A549 (cell line): ENCODE results near the gene MMP10. TPM values are rescaled to one million over a fixed set of nuclear protein-coding genes. Genes with fewer than 3 reads are reported as not detected.

Source experiments
- ATAC-seq, 2 experiments: fragments of 200-7000 bp in 1 of 2; fragments of >200 bp in 1 of 2; cut with Nextera tagmentation in 1 of 2; cut with Tn5 transposase in 1 of 2; 3 replicates each; pipeline versions ENCODE4 v1.8.0 to v1.9.1; 2018 to 2020; ENCODE audit warnings: mild to moderate bottlenecking in 1 of 2, moderate library complexity in 1 of 2
- CTCF ChIA-PET: fragments of 300-600 bp; sonication (Branson Sonifier 250); formaldehyde crosslinking; extraction: SDS; loops from one replicate; lab custom pipeline; 2021; ENCODE audit warnings: antibody characterized with exemption, inconsistent platforms; lab: Yijun Ruan, JAX
- POLR2A ChIA-PET: fragments of 350-600 bp; formaldehyde crosslinking; extraction: SDS; loops from one replicate; lab custom pipeline; 2021; ENCODE audit warnings: antibody characterized with exemption, inconsistent platforms; lab: Yijun Ruan, JAX
- DNase-seq, 2 experiments: peaks; one replicate each; pipeline versions ENCODE4 v3.0.0 to v3.0.0-alpha.2; 2011 to 2016; ENCODE audit warnings: low read depth in 1 of 2, low spot score in 1 of 2
- FAIRE-seq: peaks from 2 replicates; lab custom pipeline; 2011; peaks lifted over from hg19 to GRCh38; lab: Jason Lieb, UNC
- H3K27ac ChIP-seq, 2 experiments: fragments of >200 bp; sonication (Bioruptor Twin); formaldehyde crosslinking; 3 replicates each; pipeline ENCODE4 v1.5.1; 2016 to 2017
- H3K4me1 ChIP-seq: fragments of >200 bp; sonication (Bioruptor Twin); formaldehyde crosslinking; 3 replicates; pipeline ENCODE4 v1.6.1; 2016
- H3K4me2 ChIP-seq: fragments of >200 bp; sonication (Bioruptor Twin); formaldehyde crosslinking; 3 replicates; pipeline ENCODE4 v1.6.1; 2016
- H3K4me3 ChIP-seq: fragments of >200 bp; sonication (Bioruptor Twin); formaldehyde crosslinking; 3 replicates; pipeline ENCODE4 v1.5.1; 2016
- H3K9me3 ChIP-seq: fragments of >200 bp; sonication (Bioruptor Twin); formaldehyde crosslinking; 3 replicates; pipeline ENCODE4 v1.6.1; 2016
- CBX2 ChIP-seq: fragments of 200-600 bp; sonication (generic); IDR thresholded peaks from 2 replicates; pipeline ENCODE4 v1.6.1; 2016; ENCODE audit warnings: low read depth, mild to moderate bottlenecking, borderline replicate concordance
- CHD4 ChIP-seq: fragments of 200-600 bp; sonication (generic); IDR thresholded peaks from 2 replicates; pipeline ENCODE4 v1.6.1; 2016; ENCODE audit warnings: antibody characterized with exemption, mild to moderate bottlenecking, borderline replicate concordance
- GATA3 ChIP-seq: IDR thresholded peaks from 2 replicates; pipeline ENCODE4 v1.6.1; 2012; ENCODE audit warnings: borderline replicate concordance
- HDAC2 ChIP-seq: fragments of 200-600 bp; sonication (generic); IDR thresholded peaks from 2 replicates; pipeline ENCODE4 v1.6.1; 2016
- MAFK ChIP-seq: fragments of 450-650 bp; IDR thresholded peaks from 2 replicates; pipeline ENCODE4 v1.6.1; 2014; ENCODE audit not compliant: partially characterized antibody
- MAZ ChIP-seq: fragments of 150-350 bp; IDR thresholded peaks from 2 replicates; pipeline ENCODE4 v1.6.1; 2014; ENCODE audit warnings: antibody characterized with exemption, low read depth, low read length, borderline replicate concordance
- NPAS2 ChIP-seq: fragments of 250-450 bp; sonication (Bioruptor Pico); IDR thresholded peaks from 2 replicates; pipeline ENCODE4 v1.8.0; 2022; ENCODE audit warnings: mild to moderate bottlenecking, moderate library complexity, borderline replicate concordance
- PHF8 ChIP-seq: fragments of 200-600 bp; sonication (generic); IDR thresholded peaks from 2 replicates; pipeline ENCODE4 v1.6.1; 2016; ENCODE audit warnings: low read depth, mild to moderate bottlenecking, antibody characterized with exemption, moderate library complexity, borderline replicate concordance
- RAD21 ChIP-seq, 2 experiments: fragments of >200 bp in 1 of 2; sonication (Bioruptor Twin) in 1 of 2; formaldehyde crosslinking in 1 of 2; IDR thresholded peaks in 1 of 2; conservative IDR thresholded peaks in 1 of 2; 2 replicates in 1 of 2; 3 replicates in 1 of 2; pipeline ENCODE4 v1.6.1; 2012 to 2018; ENCODE audit warnings: inconsistent platforms in 1 of 2
- RARB ChIP-seq: fragments of 250-450 bp; sonication (Bioruptor Pico); IDR thresholded peaks from 2 replicates; pipeline ENCODE4 v1.8.0; 2021; ENCODE audit warnings: mild to moderate bottlenecking, moderate library complexity
- RCOR1 ChIP-seq: fragments of 150-350 bp; IDR thresholded peaks from 2 replicates; pipeline ENCODE4 v1.6.1; 2014; ENCODE audit warnings: antibody characterized with exemption, low read length, low read depth
- SMC3 ChIP-seq: fragments of >200 bp; sonication (Bioruptor Twin); formaldehyde crosslinking; IDR thresholded peaks from 3 replicates; pipeline ENCODE4 v1.6.1; 2018; ENCODE audit warnings: inconsistent platforms
- TFCP2L1 ChIP-seq: fragments of 250-450 bp; sonication (Bioruptor Pico); IDR thresholded peaks from 2 replicates; pipeline ENCODE4 v1.5.0; 2021; ENCODE audit warnings: mild to moderate bottlenecking
- TP53 ChIP-seq: fragments of 250-450 bp; sonication (Bioruptor Pico); IDR thresholded peaks from 2 replicates; pipeline ENCODE4 v1.5.0; 2021; ENCODE audit warnings: mild to moderate bottlenecking, moderate library complexity
- ZFP36 ChIP-seq: fragments of 450-650 bp; IDR thresholded peaks from 2 replicates; pipeline ENCODE4 v1.6.1; 2014; ENCODE audit warnings: borderline replicate concordance; ENCODE audit not compliant: partially characterized antibody
- WGBS: methylation state at CpG from one replicate; pipeline ENCODE4 v1.1.6; 2017; ENCODE audit errors: missing lambda C conversion rate; 5-methylcytosine and 5-hydroxymethylcytosine counted together
- polyA plus RNA-seq, 4 experiments: library from polyadenylated mRNA; depleted of rRNA in 3 of 4; stranded (reverse); fragments of >200 nt; fragmentation: RNase III in 1 of 4; extraction: RNeasy Plus Mini Kit Qiagen cat#74134 plus additional on column Dnase treatment in 1 of 4; gene quantifications; 2 replicates in 3 of 4; 3 replicates in 1 of 4; pipeline ENCODE4 v1.2.3, GENCODE V29; 2011 to 2017
- TF ChIP-seq, protein P1 (sequence below): fragments of >200 bp; sonication (Bioruptor Twin); formaldehyde crosslinking; IDR thresholded peaks from 3 replicates; pipeline ENCODE4 v1.5.1; 2016
- TF ChIP-seq, protein P2 (sequence below): fragments of 150-350 bp; IDR thresholded peaks from 2 replicates; pipeline ENCODE4 v1.6.1; 2014; ENCODE audit warnings: low read depth, mild to moderate bottlenecking, low read length
- TF ChIP-seq, protein P3 (sequence below): fragments of 450-650 bp; IDR thresholded peaks from 2 replicates; pipeline ENCODE4 v1.6.1; 2014; ENCODE audit warnings: antibody characterized with exemption
- TF ChIP-seq, protein P4 (sequence below): fragments of >200 bp; sonication (Bioruptor Twin); formaldehyde crosslinking; IDR thresholded peaks from 2 replicates; pipeline ENCODE4 v1.6.1; 2016
- TF ChIP-seq, protein P5 (sequence below): IDR thresholded peaks from 2 replicates; pipeline ENCODE4 v1.6.1; 2012

MMP10 gene
- polyA plus RNA-seq, 2 of the 4 experiments (the other 2 are of a cell fraction) = 0.13 to 1.5 TPM

DNA sequence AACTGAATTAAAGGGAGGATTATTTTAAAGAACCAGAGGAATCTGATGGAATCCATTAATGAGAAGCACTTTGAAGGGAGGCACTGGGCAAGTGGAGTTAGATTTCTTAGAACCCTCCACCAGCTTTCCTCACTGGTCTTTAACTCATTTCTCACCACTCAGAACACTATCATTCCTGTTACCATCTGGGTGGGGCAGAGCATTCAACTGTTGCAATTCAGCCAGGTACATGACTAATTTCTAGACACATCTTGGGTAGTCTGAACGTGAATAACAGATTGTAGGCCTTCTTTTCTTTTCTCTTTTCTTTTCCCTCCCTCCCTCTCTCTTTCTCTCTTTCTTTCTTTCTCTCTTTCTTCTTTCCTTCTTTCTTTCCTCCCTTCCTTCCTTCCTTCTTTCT lies 33.1 kb upstream of the MMP10 start:
- no peak overlapping the region for H3K4me2 ChIP-seq
- H3K27ac ChIP-seq = no peak overlapping the region
- H3K4me1 ChIP-seq = no peaks in the 10 kb centered on the region
- CTCF ChIA-PET = no interaction called here
- H3K4me3 ChIP-seq = no peak overlapping the region
- POLR2A ChIA-PET = no interaction called here
- TF ChIP-seq HDAC2 = no peak
- TF ChIP-seq CHD4 = no peak
- no peak for TF ChIP-seq PHF8
- no peak for TF ChIP-seq TP53 (CRISPR knock-in tag)
- no peak for FAIRE-seq
- H3K9me3 ChIP-seq = no peaks in the 10 kb centered on the region; the same call in 2 of the 3 replicates
- ATAC-seq = no peak
- no peak for DNase-seq
- WGBS = 26% methylated on average over 1 of the region's 1 CpG

DNA sequence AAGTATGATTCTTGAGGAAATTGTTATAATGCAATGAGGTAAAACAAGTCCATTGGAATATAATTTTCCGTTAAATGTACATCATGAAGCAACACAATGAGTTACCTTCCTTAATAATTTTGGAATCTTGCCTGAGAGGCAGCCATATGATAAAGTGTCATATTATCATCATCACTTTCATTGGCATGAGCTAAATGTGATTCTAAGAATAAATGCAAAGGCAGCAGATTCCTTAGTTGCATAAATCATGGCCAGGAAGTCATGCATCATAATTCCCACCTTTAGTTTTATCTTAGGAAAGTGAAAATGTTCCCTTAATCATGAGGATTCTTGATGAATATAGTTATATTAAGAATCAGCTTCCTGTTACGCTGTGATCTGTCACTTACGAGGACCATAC lies 31.8 kb upstream of the MMP10 start:
- CTCF ChIA-PET = interaction anchor here (1.0 to 1.4 kb wide), 2 partner anchors 114 to 128 kb away, joined by 3 to 4 read pairs; no protein-coding TSS in a partner anchor
- POLR2A ChIA-PET = no interaction called here
- WGBS = 69% methylated on average over 3 of the region's 3 CpGs
- H3K4me2 ChIP-seq = no peak overlapping the region
- H3K4me3 ChIP-seq = no peak overlapping the region
- TF ChIP-seq MAFK = peak; percentile 49
- TF ChIP-seq ZFP36 = no peak
- no peak overlapping the region for H3K27ac ChIP-seq
- DNase-seq = no peak
- FAIRE-seq = no peak
- no peak for ATAC-seq
- H3K9me3 ChIP-seq = no peaks in the 10 kb centered on the region; the same call in 2 of the 3 replicates
- H3K4me1 ChIP-seq = no peaks in the 10 kb centered on the region

DNA sequence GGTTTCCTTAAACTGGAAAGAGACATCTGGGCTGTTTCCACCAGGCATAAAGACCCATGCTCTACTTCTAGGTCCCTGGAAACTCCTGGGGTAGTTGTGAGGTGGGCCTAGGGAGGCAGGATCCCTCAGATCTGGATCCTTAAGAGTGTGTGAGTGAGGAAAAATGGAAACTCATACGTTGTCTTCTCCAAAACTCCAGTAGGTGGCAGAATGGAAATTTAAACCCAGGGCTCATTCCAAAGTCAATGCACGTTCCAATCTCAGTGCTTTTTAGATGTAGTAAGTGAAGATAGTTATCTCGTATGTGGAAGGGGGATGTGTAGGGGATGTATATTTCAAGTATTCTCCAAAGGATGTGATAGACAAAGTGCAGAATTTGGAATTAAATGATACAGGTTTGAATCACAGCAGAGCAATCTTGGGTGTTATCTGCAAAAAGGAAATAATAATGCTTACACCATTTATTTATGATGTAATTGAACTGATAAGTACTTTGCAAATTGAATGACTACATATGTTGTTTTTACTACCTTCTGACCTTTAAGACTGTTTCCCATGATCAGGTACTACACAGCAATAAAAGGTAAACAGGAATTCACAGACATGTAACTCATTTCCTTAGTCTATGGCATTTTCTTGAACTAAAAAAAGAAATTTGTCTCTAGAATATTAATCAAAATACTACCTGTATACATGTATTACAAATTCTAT lies 30.7 kb upstream of the MMP10 start:
- no peak for FAIRE-seq
- TF ChIP-seq RAD21 (conservative IDR thresholded peaks at IDR 0.05 in 1 of 2, IDR thresholded peaks at IDR 0.05 in 1 of 2) (peak; percentile 33 to 35; a peak in 4 of 5 replicates), RCOR1 (no peak), CBX2 (no peak), SMC3 (peak; percentile 42; the same call in 1 of the 3 replicates)
- TF ChIP-seq, protein P1, sequence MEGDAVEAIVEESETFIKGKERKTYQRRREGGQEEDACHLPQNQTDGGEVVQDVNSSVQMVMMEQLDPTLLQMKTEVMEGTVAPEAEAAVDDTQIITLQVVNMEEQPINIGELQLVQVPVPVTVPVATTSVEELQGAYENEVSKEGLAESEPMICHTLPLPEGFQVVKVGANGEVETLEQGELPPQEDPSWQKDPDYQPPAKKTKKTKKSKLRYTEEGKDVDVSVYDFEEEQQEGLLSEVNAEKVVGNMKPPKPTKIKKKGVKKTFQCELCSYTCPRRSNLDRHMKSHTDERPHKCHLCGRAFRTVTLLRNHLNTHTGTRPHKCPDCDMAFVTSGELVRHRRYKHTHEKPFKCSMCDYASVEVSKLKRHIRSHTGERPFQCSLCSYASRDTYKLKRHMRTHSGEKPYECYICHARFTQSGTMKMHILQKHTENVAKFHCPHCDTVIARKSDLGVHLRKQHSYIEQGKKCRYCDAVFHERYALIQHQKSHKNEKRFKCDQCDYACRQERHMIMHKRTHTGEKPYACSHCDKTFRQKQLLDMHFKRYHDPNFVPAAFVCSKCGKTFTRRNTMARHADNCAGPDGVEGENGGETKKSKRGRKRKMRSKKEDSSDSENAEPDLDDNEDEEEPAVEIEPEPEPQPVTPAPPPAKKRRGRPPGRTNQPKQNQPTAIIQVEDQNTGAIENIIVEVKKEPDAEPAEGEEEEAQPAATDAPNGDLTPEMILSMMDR = peak; percentile 43; the same call in 2 of the 3 replicates
- Histone ChIP-seq H3K4me3 (no peak overlapping the region), H3K4me2 (no peak overlapping the region), H3K4me1 (no peaks in the 10 kb centered on the region), H3K9me3 (no peaks in the 10 kb centered on the region), H3K27ac (no peak overlapping the region)
- WGBS = 5% methylated on average over 3 of the region's 3 CpGs
- CTCF ChIA-PET = interaction anchor here (1.0 to 2.6 kb wide), 5 partner anchors 13 to 130 kb away, joined by 3 to 9 read pairs (median 4); no protein-coding TSS in a partner anchor
- DNase-seq = peak; percentile 6 to 12
- peak; percentile 54 to 76; a peak in 3 of 6 replicates for ATAC-seq
- POLR2A ChIA-PET = no interaction called here

DNA sequence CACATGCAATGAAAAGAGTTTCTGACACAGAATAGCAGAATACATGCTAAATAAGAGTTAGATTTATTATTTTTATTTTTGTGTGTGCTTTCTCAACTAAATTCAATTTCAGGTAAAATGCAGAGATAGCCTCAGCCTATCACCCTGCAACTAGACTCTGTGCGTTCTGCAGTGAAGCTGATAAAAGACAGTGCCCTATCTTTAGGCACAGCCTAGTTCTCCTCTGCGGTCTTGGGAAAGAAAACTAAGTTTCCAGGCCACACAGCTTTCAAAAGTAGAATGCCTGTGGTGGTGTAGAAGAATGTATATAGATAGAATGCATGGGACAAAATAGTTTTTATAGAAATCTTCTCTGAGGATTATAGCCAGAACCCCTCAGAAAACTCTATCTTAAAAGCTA lies 29.5 kb upstream of the MMP10 start:
- no peak for TF ChIP-seq RCOR1
- no peak for TF ChIP-seq MAFK
- TF ChIP-seq, protein P2, sequence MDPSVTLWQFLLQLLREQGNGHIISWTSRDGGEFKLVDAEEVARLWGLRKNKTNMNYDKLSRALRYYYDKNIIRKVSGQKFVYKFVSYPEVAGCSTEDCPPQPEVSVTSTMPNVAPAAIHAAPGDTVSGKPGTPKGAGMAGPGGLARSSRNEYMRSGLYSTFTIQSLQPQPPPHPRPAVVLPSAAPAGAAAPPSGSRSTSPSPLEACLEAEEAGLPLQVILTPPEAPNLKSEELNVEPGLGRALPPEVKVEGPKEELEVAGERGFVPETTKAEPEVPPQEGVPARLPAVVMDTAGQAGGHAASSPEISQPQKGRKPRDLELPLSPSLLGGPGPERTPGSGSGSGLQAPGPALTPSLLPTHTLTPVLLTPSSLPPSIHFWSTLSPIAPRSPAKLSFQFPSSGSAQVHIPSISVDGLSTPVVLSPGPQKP = no peak
- TF ChIP-seq, protein P1 = no peak
- no peak for TF ChIP-seq NPAS2 (CRISPR knock-in tag)
- TF ChIP-seq GATA3 = no peak
- TF ChIP-seq HDAC2 = no peak
- TF ChIP-seq, protein P3, sequence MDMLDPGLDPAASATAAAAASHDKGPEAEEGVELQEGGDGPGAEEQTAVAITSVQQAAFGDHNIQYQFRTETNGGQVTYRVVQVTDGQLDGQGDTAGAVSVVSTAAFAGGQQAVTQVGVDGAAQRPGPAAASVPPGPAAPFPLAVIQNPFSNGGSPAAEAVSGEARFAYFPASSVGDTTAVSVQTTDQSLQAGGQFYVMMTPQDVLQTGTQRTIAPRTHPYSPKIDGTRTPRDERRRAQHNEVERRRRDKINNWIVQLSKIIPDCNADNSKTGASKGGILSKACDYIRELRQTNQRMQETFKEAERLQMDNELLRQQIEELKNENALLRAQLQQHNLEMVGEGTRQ = no peak
- TF ChIP-seq TP53 (CRISPR knock-in tag) = no peak
- TF ChIP-seq ZFP36 = no peak
- TF ChIP-seq PHF8 = no peak
- TF ChIP-seq, protein P4, sequence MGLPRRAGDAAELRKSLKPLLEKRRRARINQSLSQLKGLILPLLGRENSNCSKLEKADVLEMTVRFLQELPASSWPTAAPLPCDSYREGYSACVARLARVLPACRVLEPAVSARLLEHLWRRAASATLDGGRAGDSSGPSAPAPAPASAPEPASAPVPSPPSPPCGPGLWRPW = no peak
- TF ChIP-seq RARB (CRISPR knock-in tag) = no peak
- TF ChIP-seq TFCP2L1 (CRISPR knock-in tag) = no peak
- no peak for TF ChIP-seq MAZ
- TF ChIP-seq, protein P5, sequence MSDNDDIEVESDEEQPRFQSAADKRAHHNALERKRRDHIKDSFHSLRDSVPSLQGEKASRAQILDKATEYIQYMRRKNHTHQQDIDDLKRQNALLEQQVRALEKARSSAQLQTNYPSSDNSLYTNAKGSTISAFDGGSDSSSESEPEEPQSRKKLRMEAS = no peak
- DNase-seq (no peak), ATAC-seq (no peak), FAIRE-seq (no peak)
- CTCF ChIA-PET = interaction anchor here (0.5 to 2.6 kb wide), 6 partner anchors 14 to 713 kb away, joined by 3 to 9 read pairs (median 4); partner anchors contain the start of gene MMP10
- WGBS = 61% methylated on average over 2 of the region's 2 CpGs
- no peaks in the 10 kb centered on the region for H3K4me1 ChIP-seq
- POLR2A ChIA-PET = no interaction called here
- no peak overlapping the region for H3K4me3 ChIP-seq
- no peak overlapping the region for H3K4me2 ChIP-seq
- H3K27ac ChIP-seq = no peak overlapping the region
- no peaks in the 10 kb centered on the region for H3K9me3 ChIP-seq
